Activated T-helper 17 cell treated with anti-CD3 and anti-CD28 coated beads, Interleukin-2, amount 50 U/mL, for 72 hours (primary cell): ENCODE data around the gene DOC2A. TPM values are rescaled to one million over a fixed set of nuclear protein-coding genes. Genes with fewer than 3 reads are reported as not detected.
"Not testable (repeated sequence)": the region's sequence is repeated elsewhere in the genome, so short reads cannot be mapped to it uniquely, and the experiment has no call there.

Experiments used
- ATAC-seq: fragments of 150-1000 bp; cut with Tn5 transposase; replicated peaks from 2 replicates; pipeline ENCODE4 v1.10.0; 2021; ENCODE audit warnings: mild to moderate bottlenecking, moderate library complexity
- H3K27ac Mint-ChIP-seq: one replicate; pipeline ENCODE4 v1.8.0; 2022; ENCODE audit warnings: mixed read lengths
- H3K27me3 Mint-ChIP-seq: one replicate; pipeline ENCODE4 v1.8.0; 2022; ENCODE audit warnings: mixed read lengths
- H3K36me3 Mint-ChIP-seq: one replicate; pipeline ENCODE4 v1.8.0; 2022; ENCODE audit warnings: low read depth, mild to moderate bottlenecking, mixed read lengths
- H3K4me1 Mint-ChIP-seq: one replicate; pipeline ENCODE4 v1.8.0; 2022; ENCODE audit warnings: mixed read lengths
- H3K4me3 Mint-ChIP-seq: one replicate; pipeline ENCODE4 v1.8.0; 2022; ENCODE audit warnings: mild to moderate bottlenecking, mixed read lengths
- H3K9me3 Mint-ChIP-seq: one replicate; pipeline ENCODE4 v1.8.0; 2022; ENCODE audit warnings: mixed read lengths
- total RNA-seq, 2 donors: library from RNA; stranded (reverse); gene quantifications; one replicate each; pipeline ENCODE4 v1.2.3, GENCODE V29; 2022

DOC2A gene
- total RNA-seq, 2 donors from 2014 or later, result 0.19 to 1.0 TPM

DNA sequence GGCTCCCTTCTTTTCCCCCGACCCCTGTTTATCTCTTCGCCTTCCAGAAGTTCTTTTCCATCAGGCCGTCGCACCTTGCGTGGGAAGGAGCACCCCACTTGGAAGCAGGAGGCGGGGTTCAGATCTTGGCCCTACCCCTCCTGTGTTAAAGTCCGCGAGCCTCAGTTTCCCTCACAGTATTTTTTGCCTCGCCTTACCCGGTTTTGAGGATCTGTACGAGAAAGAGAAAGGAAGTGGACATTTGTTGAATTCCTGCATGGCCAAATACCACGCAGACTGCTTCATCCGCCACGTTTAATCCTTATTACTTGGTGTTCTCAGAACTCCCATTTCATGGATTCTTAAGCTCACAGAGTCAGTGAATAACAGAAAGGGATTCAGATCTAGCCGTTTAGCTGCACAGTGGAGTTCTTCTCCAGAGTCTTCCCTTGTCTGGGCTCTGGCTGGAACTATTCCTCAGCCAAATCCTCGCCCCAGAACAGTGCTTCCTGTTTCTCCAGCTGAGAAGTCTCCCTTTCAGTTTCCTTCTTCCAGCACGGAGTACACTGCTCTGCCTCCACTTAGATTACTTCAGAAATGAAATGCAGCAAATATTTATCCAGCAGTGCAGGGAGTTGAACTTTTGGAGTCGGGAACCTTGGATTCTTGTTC is 48.4 kb downstream of the DOC2A start:
- no peaks in the 10 kb centered on the region for H3K27me3 Mint-ChIP-seq
- H3K9me3 Mint-ChIP-seq, result no peaks in the 10 kb centered on the region
- H3K36me3 Mint-ChIP-seq, result peaks cover 14% of the 10 kb centered on the region
- peak overlapping the region; percentile 88 for H3K27ac Mint-ChIP-seq
- peak overlapping the region; percentile 92 for H3K4me3 Mint-ChIP-seq
- no peak for ATAC-seq
- peaks cover 17% of the 10 kb centered on the region for H3K4me1 Mint-ChIP-seq

DNA sequence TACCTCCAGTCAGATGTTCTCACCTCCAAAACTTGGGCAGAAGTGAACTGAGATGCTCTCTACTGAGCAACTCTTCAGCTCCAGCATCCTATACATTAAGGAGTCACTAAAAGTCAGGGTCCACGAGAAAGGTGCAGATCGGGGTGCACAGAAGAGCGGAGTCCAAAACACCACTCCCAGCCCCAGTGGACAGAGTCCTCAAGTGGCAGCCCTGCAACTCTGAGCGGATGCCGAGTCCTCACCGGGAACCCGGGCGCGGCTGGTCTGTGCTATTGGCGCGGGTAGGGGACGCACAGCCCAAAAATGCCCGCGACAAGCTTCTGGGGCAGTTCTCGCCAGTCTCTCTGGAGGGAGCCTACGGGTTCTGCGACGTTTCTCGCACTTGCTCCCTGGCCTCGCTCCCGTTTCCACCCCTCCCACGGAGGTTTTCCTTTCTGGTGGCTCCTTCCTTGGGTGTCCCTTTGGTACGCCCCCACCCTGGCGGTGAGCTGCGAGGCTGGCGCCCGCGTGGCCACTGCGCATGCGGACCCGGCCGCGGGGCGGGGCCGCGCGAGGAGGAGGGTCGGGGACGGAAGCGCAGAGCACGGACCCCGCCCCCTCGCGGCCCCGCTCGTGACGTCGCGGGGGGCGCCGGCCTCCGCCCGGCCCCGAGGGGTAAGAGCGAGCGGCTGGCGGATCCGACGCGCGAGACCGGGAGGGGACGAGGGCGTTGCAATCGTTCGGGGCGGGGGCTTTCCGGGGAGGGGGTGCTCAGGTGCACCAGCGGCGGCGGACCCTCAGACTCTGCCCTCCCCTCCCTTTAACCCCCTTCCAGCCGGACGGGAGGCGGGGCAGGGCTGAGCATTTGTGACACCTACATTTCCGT is 49.1 kb downstream of the DOC2A start, which contains the start of gene TMEM219:
Gene TMEM219 (plus strand): TSS at position 601 of the 865 bp plus-strand sequence. CDS start 1,065 bp downstream, outside the sequence.
- Mint-ChIP-seq H3K4me3 (peak within 1 kb of the TSS; percentile 92), H3K9me3 (no peaks in the 10 kb centered on the region), H3K27me3 (no peaks in the 10 kb centered on the region), H3K27ac (peak within 1 kb of the TSS; percentile 88), H3K36me3 (peaks cover 10% of the 10 kb centered on the region), H3K4me1 (peaks cover 17% of the 10 kb centered on the region)
- ATAC-seq, result peak; percentile 93

DNA sequence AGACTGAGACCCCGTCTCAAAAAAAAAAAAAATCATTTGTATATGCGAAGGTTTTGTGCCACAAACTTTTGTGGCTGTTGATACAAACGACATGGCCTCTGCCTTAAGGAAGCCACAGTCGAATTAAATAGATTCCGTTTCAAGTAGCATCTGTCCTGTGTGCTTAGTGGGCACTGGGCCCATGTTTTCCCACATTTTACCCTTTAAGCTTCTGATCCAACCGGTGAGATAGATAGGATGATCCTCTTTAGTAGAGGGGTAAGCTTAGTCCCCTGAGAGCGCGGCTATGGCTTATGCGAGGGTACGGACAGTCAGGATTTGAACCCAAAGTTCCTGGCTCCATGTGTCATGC is 49.7 kb downstream of the DOC2A start:
- no peaks in the 10 kb centered on the region for H3K9me3 Mint-ChIP-seq
- no peak for ATAC-seq
- peaks cover 17% of the 10 kb centered on the region for H3K4me1 Mint-ChIP-seq
- peaks cover 10% of the 10 kb centered on the region for H3K36me3 Mint-ChIP-seq
- H3K4me3 Mint-ChIP-seq, result peak overlapping the region; percentile 92
- peak overlapping the region; percentile 85 for H3K27ac Mint-ChIP-seq
- no peaks in the 10 kb centered on the region for H3K27me3 Mint-ChIP-seq

DNA sequence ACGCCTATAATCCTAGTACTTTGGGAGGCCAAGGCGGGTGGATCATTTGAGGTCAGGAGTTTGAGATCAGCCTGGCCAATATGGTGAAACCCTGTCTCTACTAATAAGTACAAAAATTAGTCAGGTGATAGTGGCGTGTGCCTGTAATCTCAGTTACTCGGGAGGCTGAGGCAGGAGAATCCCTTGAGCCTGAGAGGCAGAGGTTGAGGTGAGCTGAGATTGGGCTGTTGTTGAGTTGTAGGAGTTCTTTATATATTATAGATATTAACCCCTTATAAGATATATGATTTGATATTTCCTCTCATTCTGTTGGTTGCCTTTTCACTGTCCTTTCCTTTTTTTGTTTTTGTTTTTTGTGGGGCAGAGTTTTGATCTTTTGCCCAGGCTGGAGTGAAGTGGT is 51.0 kb downstream of the DOC2A start:
- peaks cover 17% of the 10 kb centered on the region for H3K4me1 Mint-ChIP-seq
- not testable (repeated sequence) for H3K27me3 Mint-ChIP-seq, H3K9me3 Mint-ChIP-seq, H3K27ac Mint-ChIP-seq, H3K4me3 Mint-ChIP-seq, ATAC-seq
- H3K36me3 Mint-ChIP-seq, result peaks cover 10% of the 10 kb centered on the region

DNA sequence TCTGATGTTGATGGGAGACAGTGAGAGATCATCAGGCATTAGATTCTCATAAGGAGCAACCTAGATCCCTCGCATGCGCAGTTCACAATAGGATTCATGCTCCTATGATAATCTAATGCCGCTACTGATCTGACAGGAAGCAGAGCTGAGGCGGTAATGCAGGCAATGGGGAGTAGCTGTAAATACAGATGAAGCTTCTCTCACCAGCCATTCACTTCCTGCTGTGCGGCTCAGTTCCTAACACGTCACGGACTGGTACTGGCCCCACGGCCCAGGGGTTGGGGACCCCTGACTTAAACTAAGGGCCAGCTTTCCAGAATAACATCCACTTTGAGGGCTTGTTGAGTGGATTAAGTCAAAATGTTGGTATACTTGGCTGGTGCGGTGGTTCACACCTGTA is 51.5 kb downstream of the DOC2A start:
- Mint-ChIP-seq H3K9me3 (no peaks in the 10 kb centered on the region), H3K27me3 (no peaks in the 10 kb centered on the region), H3K27ac (no peak overlapping the region), H3K36me3 (peaks cover 10% of the 10 kb centered on the region), H3K4me1 (peaks cover 17% of the 10 kb centered on the region), H3K4me3 (no peak overlapping the region)
- ATAC-seq, result no peak

DNA sequence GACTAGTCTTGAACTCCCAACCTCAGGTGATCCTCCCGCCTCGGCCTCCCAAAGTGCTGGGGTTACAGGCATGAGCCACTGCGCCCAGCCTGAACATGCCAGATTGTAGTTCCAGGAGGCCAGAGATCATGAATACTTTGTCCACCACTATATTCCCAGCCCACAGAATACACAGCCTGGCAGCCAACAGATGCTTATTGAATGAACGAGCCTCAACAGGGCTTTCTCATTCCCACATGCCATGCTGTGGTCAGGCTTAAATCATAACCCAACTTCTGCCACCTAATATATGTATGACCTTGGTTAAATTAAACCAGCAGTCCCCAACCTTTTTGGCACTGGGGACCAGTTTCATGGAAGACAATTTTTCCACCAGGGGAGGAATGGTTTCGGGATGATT is 52.1 kb downstream of the DOC2A start:
- H3K4me3 Mint-ChIP-seq, result no peak overlapping the region
- ATAC-seq, result no peak
- H3K27me3 Mint-ChIP-seq, result no peaks in the 10 kb centered on the region
- H3K9me3 Mint-ChIP-seq, result no peaks in the 10 kb centered on the region
- no peak overlapping the region for H3K27ac Mint-ChIP-seq
- peaks cover 17% of the 10 kb centered on the region for H3K4me1 Mint-ChIP-seq
- H3K36me3 Mint-ChIP-seq, result peaks cover 7% of the 10 kb centered on the region

Other genes starting within 250 kb of the DOC2A start
- not detected for gene ZG16, start 232.8 kb downstream of the DOC2A start, total RNA-seq
- gene KIF22, start 220.3 kb downstream of the DOC2A start, total RNA-seq, result 100 to 1,000 TPM; 122 to 139 TPM
- gene MAZ, start 204.5 kb downstream of the DOC2A start, total RNA-seq, result 100 to 1,000 TPM; 239 to 288 TPM
- 1 to 10 TPM; 1.2 to 9.1 TPM for gene PRRT2, start 198.8 kb downstream of the DOC2A start, total RNA-seq
- gene PAGR1, start 194.9 kb downstream of the DOC2A start, total RNA-seq, result 10 to 100 TPM; 26.8 to 26.9 TPM
- 100 to 1,000 TPM; 101 to 133 TPM for gene MVP, start 190.6 kb downstream of the DOC2A start, total RNA-seq
- 10 to 100 TPM; 36.1 to 45.9 TPM for gene CDIPT, start 147.8 kb downstream of the DOC2A start, total RNA-seq
- gene SEZ6L2, start 111.5 kb downstream of the DOC2A start, total RNA-seq, result under 1 TPM in 1 of 2 donors, not detected in 1; 0.56 TPM
- 1 to 10 TPM; 3.1 to 3.5 TPM for gene ASPHD1, start 110.5 kb downstream of the DOC2A start, total RNA-seq
- 10 to 100 TPM; 31.9 to 36.0 TPM for gene KCTD13, start 84.8 kb downstream of the DOC2A start, total RNA-seq
- 10 to 100 TPM; 55.2 to 70.8 TPM for gene TMEM219, start 48.9 kb downstream of the DOC2A start, total RNA-seq
- 10 to 100 TPM; 34.9 to 44.0 TPM for gene TAOK2, start 37.2 kb downstream of the DOC2A start, total RNA-seq
- 10 to 100 TPM; 23.9 to 34.1 TPM for gene HIRIP3, start 15.4 kb downstream of the DOC2A start, total RNA-seq
- gene INO80E, start 14.8 kb downstream of the DOC2A start, total RNA-seq, result 100 to 1,000 TPM in 1 of 2 donors, 10 to 100 TPM in 1; 77.9 to 116 TPM
- not detected for gene C16orf92, start 12.2 kb upstream of the DOC2A start, total RNA-seq
- gene TLCD3B, start 20.2 kb upstream of the DOC2A start, total RNA-seq, result 1 to 10 TPM; 1.9 to 7.4 TPM
- 1,000 to 10,000 TPM; 2,200 to 3,862 TPM for gene ALDOA, start 54.7 kb upstream of the DOC2A start, total RNA-seq
- gene PPP4C, start 65.0 kb upstream of the DOC2A start, total RNA-seq, result 100 to 1,000 TPM; 111 to 147 TPM
- 1 to 10 TPM; 1.1 to 3.7 TPM for gene TBX6, start 80.9 kb upstream of the DOC2A start, total RNA-seq
- gene YPEL3, start 85.2 kb upstream of the DOC2A start, total RNA-seq, result 100 to 1,000 TPM in 1 of 2 donors, 10 to 100 TPM in 1; 34.7 to 107 TPM
- gene GDPD3, start 102.5 kb upstream of the DOC2A start, total RNA-seq, result 10 to 100 TPM; 13.4 to 37.8 TPM
- gene MAPK3, start 112.2 kb upstream of the DOC2A start, total RNA-seq, result 100 to 1,000 TPM in 1 of 2 donors, 10 to 100 TPM in 1; 73.1 to 141 TPM
- gene CORO1A, start 172.6 kb upstream of the DOC2A start, total RNA-seq, result 1,000 to 10,000 TPM in 1 of 2 donors, 100 to 1,000 TPM in 1; 649 to 1,196 TPM
- gene BOLA2B, start 182.6 kb upstream of the DOC2A start, total RNA-seq, result 100 to 1,000 TPM; 100 to 267 TPM
- gene SLX1A, start 182.8 kb upstream of the DOC2A start, total RNA-seq, result 10 to 100 TPM; 34.1 to 69.0 TPM
- gene SULT1A3, start 188.2 kb upstream of the DOC2A start, total RNA-seq, result 10 to 100 TPM; 30.9 to 39.5 TPM
- gene NPIPB13, start 237.5 kb upstream of the DOC2A start, total RNA-seq, result 10 to 100 TPM; 16.1 to 25.1 TPM